HG02973 (cell line): ENCODE data around the gene COL2A1.

Experiments used
- ATAC-seq: cut with Tn5 transposase; IDR thresholded peaks from one replicate; pipeline ENCODE4 v1.9.1; 2021; ENCODE audit warnings: moderate library complexity; ENCODE audit not compliant: unreplicated experiment

The COL2A1 gene

GRCh38 chr12:47991106-47992061 lies 12.9 kb downstream of the COL2A1 start:
- ATAC-seq, result no peak

DNA sequence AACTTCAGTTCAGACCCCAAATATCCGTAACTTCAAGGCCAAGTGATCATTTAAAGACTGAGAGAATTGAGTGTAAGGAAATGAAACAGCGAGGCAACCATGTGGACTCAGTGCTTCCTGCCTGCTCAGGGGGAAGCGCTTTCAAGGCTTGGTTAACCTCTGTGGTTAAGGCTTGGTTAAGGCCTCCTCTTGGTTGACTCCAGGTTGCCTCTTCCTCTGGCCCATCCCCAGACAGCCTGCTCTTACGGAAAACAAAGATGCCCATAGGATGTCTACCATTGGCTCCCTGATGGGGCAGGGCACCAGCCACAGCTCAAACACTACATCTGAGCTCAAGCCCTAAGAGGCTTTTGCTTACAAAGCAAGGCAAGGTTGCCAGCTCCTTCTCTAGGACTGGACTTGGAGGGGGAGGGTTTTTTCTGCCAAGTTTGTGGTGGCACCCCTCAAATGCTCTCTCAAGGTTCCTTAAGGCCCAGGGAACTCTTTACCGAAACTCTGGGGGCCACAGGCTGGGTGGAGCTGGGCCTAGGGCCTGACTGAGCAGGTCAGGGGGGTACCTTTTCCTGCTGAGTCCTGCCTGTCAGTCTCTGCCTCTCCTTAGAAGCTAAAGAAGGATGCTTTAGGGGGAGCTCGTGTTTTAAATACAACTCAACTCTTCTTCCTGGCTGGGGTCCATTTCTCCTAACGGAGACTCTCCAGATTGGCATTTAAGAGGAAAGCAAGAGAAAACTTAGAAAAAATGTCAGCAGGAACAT lies 13.7 kb downstream of the COL2A1 start:
- ATAC-seq, result peak; percentile 89

- no peak for ATAC-seq
These were observed 14.6 kb downstream of the COL2A1 start for GRCh38 chr12:47989666-47990065.

- ATAC-seq, result no peak
These were observed 15.3 kb downstream of the COL2A1 start for GRCh38 chr12:47989023-47989417.

- no peak for ATAC-seq
These were observed 15.9 kb downstream of the COL2A1 start for GRCh38 chr12:47988073-47989022.

DNA sequence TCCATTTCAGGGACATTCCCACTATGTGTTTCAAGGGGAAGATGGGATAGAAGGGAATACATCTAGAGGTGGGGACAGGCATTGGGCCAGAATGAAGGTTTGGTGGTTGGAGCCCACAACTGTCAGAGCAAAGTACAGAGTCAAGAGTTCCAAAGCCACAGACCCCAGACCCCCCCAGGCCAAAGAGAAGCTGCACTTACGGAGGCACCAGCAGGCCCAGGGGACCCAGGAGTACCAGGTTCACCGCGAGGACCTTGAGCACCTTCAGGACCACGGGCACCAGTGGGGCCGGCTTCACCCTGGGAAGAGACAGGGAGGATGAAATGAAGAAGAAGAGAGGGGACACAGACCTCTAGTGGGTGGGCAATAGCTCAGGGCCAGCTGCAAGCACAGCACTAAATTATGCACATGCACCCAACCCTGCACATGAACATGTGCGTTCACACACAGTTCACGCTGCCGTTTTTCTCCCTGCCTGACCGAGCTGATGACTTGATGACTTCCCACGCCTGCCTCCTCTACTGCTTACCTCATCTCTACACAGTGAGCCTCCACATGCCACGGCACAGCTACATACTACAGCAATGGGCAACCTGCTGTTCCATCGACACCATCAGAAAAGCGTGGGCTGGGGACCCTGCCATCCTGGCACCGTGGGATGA lies 16.7 kb downstream of the COL2A1 start:
- ATAC-seq, result no peak

GRCh38 chr12:47986832-47987231 lies 17.4 kb downstream of the COL2A1 start:
- no peak for ATAC-seq

GRCh38 chr12:47986291-47986660 lies 18.0 kb downstream of the COL2A1 start:
- no peak for ATAC-seq

DNA sequence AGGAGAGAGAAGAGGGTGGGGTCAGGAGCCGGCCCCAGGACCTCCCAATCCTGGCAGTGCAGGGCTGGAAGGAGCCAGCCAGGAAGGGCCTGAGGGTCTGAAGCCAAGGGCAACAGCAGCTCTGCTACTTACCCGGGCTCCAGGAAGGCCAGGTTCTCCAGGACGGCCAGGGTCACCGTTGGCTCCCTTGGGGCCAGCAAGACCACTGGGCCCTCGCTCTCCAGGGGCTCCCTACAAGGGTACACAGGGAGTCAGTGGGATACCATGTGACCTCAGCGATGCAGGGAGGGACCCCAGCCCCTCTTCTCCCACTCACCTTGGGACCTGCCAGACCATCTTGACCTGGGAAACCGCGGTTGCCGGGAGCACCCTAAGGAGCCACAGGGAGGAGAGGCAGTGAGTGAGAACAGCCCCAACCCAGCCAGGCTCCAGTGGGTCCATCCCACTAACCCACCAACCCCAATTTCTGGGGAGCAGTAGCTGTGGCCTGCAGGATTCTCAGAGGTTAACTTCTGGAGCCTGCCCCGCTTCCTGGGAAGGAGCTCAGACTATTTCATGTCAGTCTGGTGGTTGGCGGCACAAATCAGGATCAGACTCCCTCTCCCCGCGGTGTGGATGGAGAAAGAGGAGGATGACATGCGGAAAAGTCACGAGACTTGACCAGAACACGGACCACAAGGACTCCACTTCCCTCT lies 18.5 kb downstream of the COL2A1 start:
- ATAC-seq, result no peak

GRCh38 chr12:47984331-47984801 lies 19.9 kb downstream of the COL2A1 start:
- ATAC-seq, result no peak

DNA sequence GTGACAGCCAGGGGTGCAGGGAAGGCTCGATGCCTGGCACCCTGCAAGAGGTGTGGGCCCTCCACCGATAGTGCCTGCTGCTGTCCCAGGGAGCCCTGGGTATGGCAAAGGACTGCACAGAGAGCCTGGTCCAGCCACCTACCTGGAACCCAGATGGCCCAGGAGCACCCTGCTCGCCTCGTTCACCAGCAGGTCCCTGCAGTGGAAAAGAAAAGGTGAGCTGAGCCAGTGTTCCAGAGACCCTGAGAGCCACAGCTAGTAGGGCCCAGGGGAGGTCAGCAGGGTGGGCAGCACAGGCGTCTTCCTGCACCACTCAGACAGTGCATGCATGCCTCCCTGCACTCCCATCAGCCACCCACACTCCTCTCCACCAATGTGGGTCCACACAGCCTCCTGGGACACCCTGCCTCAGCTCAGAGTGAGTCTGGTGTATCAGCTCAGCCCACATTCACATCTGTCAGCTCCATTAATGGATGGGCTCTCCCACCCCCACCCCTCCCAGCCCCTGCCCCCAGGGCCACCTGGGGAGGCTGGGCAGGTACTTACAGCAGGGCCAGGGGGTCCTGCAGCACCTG lies 20.6 kb downstream of the COL2A1 start:
- no peak for ATAC-seq

- ATAC-seq, result no peak
These were observed 21.5 kb downstream of the COL2A1 start for GRCh38 chr12:47982770-47983169.

GRCh38 chr12:47982311-47982710 lies 22.0 kb downstream of the COL2A1 start:
- no peak for ATAC-seq

GRCh38 chr12:47981496-47982260 lies 22.6 kb downstream of the COL2A1 start:
- ATAC-seq, result no peak

DNA sequence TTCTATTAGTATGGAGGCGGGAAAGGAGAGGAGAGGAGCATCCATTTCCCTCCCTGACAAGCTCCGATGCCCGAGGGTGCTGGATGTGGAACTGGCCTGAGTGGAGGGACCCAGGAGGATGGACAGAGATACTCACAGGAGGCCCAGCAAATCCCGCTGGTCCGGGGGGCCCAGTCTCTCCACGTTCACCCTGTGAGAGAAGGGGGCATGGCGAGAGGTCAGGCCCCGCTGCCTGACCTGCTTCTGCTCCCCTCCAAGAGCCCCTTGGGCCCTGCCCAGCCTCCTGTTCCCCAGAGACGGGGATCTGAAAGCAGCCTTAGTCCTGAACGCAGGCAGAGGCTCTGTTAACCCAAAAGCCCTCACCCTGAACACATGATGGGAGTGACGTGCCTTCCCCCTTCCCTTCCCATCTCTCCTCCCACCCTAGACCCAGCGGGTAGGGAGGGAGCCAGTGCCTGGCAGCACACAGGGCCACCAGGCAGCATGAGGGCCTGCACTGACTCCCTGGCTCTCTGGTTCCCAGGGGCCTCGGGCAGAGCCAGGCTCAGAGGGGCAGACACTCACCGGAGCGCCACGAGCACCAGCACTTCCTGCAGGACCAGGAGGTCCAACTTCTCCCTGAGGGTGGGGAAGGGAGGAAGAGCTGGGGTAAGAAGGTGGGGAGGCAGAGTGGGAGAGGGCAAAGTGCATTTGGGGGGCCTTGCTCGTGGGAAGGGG lies 23.3 kb downstream of the COL2A1 start:
- ATAC-seq, result no peak

DNA sequence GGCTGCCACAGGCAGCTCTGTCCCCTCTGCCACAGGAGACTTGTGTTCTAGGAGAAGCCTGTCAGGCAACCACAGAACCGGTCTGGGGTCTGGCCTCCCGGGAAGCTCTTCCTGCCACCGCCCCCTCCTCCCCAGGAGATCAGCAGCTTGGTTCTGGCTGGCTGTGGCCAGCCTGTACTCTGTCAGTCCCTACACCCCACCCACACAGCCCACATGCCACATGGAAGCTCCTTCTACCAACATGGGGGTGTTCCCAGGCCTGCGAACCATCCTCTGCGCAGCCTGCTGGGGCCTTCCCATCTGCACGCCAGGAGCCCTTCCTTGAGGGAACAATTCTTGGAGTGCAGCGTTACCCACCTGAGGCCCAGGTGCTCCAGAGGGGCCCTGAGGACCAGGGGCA lies 24.1 kb downstream of the COL2A1 start:
- no peak for ATAC-seq

- ATAC-seq, result no peak
These were observed 24.6 kb downstream of the COL2A1 start for GRCh38 chr12:47979686-47980085.

GRCh38 chr12:47979166-47979565 lies 25.1 kb downstream of the COL2A1 start:
- no peak for ATAC-seq
